ENCODE results near the gene YTHDF1. TPM values are rescaled to one million over a fixed set of nuclear protein-coding genes. Genes with fewer than 3 reads are reported as not detected.

Gene YTHDF1
- total RNA-seq, 4 donors from 2014 or later, result 19.9 to 29.2 (median 22.9) TPM

DNA sequence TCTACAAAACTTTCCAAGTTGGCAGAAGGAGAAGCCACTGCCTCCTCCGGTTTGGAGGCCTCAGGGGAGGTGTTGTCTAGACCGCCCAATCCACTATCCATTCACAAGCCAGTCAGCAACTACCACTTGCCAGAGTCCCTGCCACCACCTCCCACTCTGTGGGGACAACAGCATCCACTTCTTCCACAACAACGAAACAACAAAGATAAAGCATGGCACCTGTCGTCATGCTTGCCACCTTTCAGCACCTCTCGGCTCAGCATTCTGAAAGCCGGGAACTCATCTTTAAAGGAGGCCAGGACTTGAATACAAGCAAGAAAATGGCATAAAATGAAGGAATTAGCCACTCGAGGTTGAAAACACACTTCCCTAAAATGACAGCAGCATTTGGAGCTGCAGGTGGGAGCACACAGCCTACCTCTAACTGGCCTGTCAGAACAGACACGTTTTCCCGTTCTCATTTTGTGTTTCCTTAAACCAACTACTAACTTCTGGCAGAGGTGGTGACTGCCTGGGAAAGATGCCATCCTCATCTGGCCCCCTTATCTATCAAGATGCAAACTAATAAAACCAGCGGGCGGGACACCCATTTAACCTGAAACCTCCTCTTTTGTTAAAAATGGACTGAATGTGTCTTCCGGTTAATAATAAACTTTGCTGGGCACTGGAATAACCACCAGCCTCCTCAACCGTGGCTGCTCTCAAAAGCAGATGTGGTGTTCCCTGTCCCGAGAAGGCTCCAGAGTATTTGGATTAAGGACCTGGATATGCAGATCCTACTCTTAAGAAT is 21.7 kb downstream of the YTHDF1 start:
- Histone ChIP-seq H3K27me3 (no peaks in the 10 kb centered on the region), H3K4me3 (no peak overlapping the region), H3K9me3 (no peaks in the 10 kb centered on the region), H3K27ac (no peak overlapping the region), H3K4me1 (peaks cover 0 to 23% (median 8%) of the 10 kb centered on the region in 3 donors), H3K36me3 (peaks cover 0 to 50% (median 5%) of the 10 kb centered on the region in 3 donors)
- intact Hi-C loops (cut with DNase I), result no loop called here
- WGBS, 2 donors, result 60 to 68% methylated on average over 5 to 13 of the region's 14 CpGs
- TF ChIP-seq, protein P1, sequence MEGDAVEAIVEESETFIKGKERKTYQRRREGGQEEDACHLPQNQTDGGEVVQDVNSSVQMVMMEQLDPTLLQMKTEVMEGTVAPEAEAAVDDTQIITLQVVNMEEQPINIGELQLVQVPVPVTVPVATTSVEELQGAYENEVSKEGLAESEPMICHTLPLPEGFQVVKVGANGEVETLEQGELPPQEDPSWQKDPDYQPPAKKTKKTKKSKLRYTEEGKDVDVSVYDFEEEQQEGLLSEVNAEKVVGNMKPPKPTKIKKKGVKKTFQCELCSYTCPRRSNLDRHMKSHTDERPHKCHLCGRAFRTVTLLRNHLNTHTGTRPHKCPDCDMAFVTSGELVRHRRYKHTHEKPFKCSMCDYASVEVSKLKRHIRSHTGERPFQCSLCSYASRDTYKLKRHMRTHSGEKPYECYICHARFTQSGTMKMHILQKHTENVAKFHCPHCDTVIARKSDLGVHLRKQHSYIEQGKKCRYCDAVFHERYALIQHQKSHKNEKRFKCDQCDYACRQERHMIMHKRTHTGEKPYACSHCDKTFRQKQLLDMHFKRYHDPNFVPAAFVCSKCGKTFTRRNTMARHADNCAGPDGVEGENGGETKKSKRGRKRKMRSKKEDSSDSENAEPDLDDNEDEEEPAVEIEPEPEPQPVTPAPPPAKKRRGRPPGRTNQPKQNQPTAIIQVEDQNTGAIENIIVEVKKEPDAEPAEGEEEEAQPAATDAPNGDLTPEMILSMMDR (IDR thresholded peaks at IDR 0.05), result no peak
- TF ChIP-seq POLR2A (IDR thresholded peaks at IDR 0.05), result no peak
- DNase-seq, result no peak

DNA sequence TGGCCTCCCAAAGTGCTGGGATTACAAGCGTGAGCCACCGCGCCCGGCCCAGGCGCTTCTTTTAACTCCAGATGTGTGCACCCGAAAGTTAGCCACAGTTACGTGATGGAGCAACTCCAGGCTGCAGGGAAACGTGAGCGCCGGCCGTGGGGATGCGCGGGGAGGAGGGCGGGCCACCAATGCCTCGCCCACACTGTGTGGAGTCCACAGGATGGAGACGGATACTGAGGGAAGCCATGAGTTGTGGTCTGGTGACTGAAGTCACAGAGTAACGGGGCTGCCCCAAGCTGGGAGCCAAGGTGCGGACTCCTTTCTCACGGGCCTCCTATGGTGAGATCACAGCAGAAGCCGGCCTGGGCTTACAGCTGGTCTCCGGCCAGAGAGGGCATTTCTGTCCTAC is 23.2 kb downstream of the YTHDF1 start:
- Histone ChIP-seq H3K9me3 (no peaks in the 10 kb centered on the region), H3K4me1 (peaks cover 0 to 11% (median 5%) of the 10 kb centered on the region in 3 donors), H3K36me3 (peaks cover 0 to 36% (median 5%) of the 10 kb centered on the region in 3 donors), H3K27me3 (no peaks in the 10 kb centered on the region), H3K4me3 (no peak overlapping the region), H3K27ac (no peak overlapping the region)
- intact Hi-C loops (cut with DNase I), result no loop called here
- WGBS, 2 donors, result 86 to 88% methylated on average over 12 to 15 of the region's 21 CpGs
- TF ChIP-seq, protein P1 (IDR thresholded peaks at IDR 0.05), result no peak
- no peak for TF ChIP-seq POLR2A (IDR thresholded peaks at IDR 0.05)
- DNase-seq, result no peak

DNA sequence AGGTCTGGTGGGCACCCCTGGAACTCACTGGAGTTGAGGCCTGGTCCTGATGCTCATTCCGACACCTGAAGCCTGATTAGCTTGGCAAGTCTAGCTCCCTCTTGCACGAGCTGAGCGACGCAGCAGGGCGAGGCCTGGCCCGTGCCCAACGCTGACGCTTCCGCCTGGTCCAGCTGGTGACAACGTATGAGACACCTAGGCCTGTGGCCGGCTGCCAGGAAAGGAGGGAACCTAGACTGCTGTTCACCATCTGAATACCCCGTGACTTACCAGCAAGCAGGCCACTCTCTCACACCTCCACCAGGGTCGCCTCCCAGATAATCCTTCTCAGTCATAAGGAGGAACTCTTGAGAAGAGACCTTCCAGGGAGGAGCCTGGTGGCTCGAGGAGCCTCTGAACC is 24.5 kb downstream of the YTHDF1 start:
- Histone ChIP-seq H3K36me3 (peaks cover 0 to 23% (median 5%) of the 10 kb centered on the region in 3 donors), H3K4me3 (no peak overlapping the region), H3K9me3 (no peaks in the 10 kb centered on the region), H3K27me3 (no peaks in the 10 kb centered on the region), H3K27ac (no peak overlapping the region), H3K4me1 (no peaks in the 10 kb centered on the region)
- intact Hi-C loops (cut with DNase I), result no loop called here
- WGBS, 2 donors, result 46 to 50% methylated on average over 2 to 3 of the region's 14 CpGs
- TF ChIP-seq, protein P1 (IDR thresholded peaks at IDR 0.05), result no peak
- no peak for TF ChIP-seq POLR2A (IDR thresholded peaks at IDR 0.05)
- DNase-seq, result no peak

DNA sequence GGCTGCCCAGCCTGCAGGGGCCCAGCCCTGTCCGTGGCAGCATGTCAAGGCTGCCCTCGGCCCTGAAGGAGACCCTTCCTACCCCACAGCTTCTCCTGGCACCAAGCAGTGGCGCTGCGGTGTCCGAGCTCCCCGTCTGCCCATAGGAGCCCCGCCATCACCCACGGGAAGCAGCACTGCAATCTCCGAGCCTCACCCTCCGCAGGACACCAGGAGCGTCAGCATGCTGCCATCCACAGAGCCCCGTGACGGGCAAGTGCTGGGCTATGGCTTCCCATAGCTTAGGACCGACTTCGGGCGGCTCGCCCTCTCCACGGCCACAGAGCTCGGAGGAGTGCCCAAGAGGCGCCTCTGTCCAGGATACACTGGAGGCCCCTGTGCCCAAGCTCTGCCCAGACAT is 25.1 kb downstream of the YTHDF1 start:
- Histone ChIP-seq H3K27me3 (no peaks in the 10 kb centered on the region), H3K27ac (no peak overlapping the region), H3K36me3 (peaks cover 0 to 17% (median 5%) of the 10 kb centered on the region in 3 donors), H3K4me1 (no peaks in the 10 kb centered on the region), H3K9me3 (no peaks in the 10 kb centered on the region), H3K4me3 (no peak overlapping the region)
- DNase-seq, result no peak
- 92% methylated on average over 5 to 11 of the region's 20 CpGs for WGBS, 2 donors
- intact Hi-C loops (cut with DNase I), result no loop called here
- TF ChIP-seq, protein P1 (IDR thresholded peaks at IDR 0.05), result no peak
- no peak for TF ChIP-seq POLR2A (IDR thresholded peaks at IDR 0.05)

DNA sequence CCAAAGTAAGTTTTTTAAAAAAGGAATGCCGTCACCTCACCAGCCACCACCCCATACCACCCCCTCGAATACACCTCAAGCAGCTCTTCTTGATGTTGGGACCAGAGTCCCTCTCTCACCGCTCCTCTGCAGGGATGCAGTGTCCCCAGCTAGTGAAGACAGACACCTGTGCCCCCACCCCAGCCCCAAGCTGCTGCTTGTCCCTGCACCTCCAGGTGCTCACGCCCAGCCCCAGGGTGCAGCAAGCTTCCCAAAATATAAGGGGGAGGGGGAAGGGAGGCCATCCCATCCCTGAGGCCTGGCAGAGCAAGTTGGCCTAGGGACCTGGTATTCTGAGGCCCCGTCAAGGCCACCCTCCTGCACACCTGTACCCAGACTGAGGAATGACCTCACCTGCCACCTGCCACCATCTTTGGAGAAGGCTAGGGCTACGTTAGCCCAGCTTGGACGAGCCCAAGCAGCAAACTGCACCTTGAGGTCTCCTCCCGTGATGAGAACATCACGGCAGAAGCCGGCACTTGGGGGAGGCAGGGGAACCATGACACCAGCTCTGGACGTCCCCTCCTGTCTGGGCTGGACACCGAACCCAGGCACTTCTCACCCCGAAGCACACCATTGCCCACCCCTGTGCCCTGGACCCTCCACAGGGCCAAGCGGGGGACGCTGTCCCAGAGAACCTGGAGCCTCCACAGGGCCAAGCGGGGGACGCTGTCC is 25.9 kb downstream of the YTHDF1 start:
- Histone ChIP-seq H3K27ac (no peak overlapping the region), H3K9me3 (no peaks in the 10 kb centered on the region), H3K4me1 (no peaks in the 10 kb centered on the region), H3K27me3 (no peaks in the 10 kb centered on the region), H3K4me3 (no peak overlapping the region), H3K36me3 (peaks cover 0 to 9% (median under 1%) of the 10 kb centered on the region in 3 donors)
- DNase-seq, result no peak
- TF ChIP-seq, protein P1 (IDR thresholded peaks at IDR 0.05), result no peak
- TF ChIP-seq POLR2A (IDR thresholded peaks at IDR 0.05), result no peak
- intact Hi-C loops (cut with DNase I), result no loop called here
- WGBS, 2 donors, result 46 to 58% methylated on average over 2 to 4 of the region's 17 CpGs

Data from esophagus squamous epithelium (tissue), 5 donors.